ENCODE results near the gene APLF.

Gene APLF, protein sequence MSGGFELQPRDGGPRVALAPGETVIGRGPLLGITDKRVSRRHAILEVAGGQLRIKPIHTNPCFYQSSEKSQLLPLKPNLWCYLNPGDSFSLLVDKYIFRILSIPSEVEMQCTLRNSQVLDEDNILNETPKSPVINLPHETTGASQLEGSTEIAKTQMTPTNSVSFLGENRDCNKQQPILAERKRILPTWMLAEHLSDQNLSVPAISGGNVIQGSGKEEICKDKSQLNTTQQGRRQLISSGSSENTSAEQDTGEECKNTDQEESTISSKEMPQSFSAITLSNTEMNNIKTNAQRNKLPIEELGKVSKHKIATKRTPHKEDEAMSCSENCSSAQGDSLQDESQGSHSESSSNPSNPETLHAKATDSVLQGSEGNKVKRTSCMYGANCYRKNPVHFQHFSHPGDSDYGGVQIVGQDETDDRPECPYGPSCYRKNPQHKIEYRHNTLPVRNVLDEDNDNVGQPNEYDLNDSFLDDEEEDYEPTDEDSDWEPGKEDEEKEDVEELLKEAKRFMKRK

DNA sequence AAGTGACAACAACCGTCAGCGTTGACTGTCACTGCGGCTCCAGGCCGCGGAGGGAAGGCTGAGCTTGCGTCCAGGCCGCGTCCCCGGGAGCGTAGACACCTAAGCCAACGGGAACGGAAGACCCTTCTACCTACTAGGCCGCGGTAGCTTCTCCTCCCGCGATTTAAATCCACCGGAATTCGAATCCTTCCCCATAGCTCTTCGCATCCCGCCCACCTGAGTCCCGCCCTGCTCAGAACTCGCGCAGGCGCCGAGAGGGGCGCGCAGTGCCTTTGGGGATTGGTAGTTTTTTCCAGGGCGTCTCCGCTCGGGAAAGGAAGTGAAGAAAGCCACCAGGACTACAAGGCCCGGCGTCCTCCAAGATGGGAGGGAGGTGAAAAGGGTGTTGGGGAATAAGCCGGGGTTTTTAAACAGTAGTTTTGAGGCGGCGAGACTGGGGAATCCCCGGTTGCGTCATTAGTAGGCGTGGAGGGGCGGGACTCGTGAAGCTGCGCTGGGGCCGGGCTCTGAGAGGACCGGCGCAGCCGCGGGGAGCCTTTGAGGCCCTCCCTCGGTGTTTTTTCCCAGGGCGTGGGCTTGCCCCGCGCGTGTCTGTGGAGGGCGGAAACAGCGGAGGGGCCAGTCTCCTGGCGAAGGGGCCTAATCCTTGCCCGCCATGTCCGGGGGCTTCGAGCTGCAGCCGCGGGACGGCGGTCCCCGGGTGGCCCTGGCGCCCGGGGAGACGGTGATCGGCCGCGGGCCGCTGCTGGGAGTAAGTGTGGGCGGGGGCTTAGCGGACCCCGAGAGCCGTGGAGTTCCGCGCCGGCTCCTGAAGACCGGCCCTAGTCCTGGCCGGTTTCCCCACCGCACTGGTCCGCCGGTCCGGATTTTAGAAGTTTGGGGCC lies at the start of gene APLF, which contains the start of gene FBXO48:
Gene APLF (plus strand): TSS at position 509 of the 884 bp plus-strand sequence. CDS start 147 bp downstream, at position 656.
Gene FBXO48 (minus strand): TSS at position 218 of the 884 bp plus-strand sequence. CDS start 2,149 bp downstream, outside the sequence.
- DNase-seq (ENCODE audit: low read depth in 1 of 2, low spot score in 1 of 2) = peak; percentile 95 to 96

DNA sequence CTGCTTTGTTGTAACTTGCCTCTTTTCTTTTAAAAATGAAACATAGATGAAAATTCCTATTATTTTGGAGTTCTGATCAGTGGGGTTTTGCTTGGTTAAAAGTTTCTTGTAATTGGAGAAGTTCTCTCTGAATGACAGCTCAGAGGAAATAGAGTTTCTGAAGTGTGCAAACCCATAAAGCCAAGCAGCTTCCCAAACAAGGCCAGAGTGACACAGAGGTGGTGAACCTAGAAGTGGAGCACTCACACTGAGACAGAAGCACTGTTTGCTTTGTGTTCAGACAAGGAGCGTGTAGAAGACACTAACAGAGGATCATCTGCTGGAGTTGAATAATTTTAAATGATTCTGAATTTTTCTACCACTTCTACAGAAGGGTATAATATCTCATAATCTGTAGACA lies 49.5 kb upstream of the APLF start:
- no peak for DNase-seq (ENCODE audit: low read depth in 1 of 2, low spot score in 1 of 2)

DNA sequence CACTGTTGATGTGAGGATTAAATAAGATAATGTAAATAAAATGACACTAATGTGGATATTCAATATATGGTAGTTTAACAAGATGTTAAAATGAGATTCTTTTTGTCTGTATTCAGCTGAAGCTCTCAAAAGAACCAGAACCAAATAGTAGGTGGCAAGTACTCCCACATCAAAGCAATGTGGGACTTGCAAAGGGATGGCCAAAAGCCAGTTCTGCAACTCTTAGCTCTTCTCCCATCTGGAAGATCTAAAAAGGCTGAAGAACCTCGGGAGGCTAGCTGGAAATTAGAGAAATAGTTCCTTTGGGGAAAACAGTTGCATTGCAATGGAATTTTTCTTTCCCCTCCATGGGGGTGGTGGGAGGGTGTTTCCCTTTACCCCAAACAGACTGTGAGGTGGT lies 49.0 kb upstream of the APLF start:
- no peak for DNase-seq (ENCODE audit: low read depth in 1 of 2, low spot score in 1 of 2)

DNA sequence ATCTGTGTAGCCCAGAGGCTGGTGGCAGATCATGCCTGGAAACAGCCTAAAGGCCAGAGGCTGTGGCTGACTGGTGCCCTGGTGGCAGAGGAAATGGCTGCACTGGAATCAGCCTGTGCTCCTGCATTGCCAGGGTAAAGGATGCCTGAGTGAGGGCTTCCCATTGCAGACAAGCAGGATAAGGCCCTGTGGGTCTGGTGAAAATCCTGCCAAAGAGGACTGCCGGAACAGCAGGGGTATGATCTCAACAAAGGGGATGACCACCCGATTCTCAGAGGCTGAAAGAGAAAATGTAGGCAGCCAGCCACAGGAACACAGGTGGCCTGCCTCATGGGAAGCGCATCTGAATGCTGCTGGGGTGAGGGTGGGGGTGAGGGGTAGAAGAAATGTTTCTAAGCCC lies 48.5 kb upstream of the APLF start:
- no peak for DNase-seq (ENCODE audit: low read depth in 1 of 2, low spot score in 1 of 2)

DNA sequence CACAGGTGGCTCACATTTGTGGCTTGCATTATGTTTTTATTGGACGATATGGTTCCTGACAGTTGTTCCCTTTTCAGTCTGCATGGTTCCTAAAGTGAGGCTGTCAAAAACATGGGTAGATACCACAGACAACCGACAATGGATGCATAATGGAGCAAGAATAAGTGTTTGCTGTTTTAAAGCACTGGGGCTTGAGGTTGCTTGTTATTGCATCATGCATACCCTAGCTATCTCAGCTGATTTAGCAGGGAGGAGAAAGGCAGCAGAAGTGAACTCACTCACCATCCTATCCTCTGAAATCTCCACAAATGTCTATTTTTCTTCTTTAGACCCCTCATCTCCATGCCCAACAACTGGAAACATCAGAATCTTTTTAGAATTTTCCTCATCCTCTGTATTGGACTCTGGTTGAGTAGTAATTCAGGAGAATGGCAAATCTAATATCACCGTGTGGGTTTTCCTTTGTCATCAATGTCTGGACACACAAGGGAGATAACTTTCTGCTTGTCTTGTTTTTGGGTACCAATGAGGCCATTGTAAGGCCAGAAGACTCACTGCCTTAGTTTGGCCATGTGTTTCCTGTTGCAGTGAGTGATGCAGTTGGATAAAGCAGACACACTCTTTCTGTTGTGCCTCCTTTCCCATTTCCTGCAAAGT lies 47.0 kb upstream of the APLF start:
- DNase-seq (ENCODE audit: low read depth in 1 of 2, low spot score in 1 of 2) = no peak

DNA sequence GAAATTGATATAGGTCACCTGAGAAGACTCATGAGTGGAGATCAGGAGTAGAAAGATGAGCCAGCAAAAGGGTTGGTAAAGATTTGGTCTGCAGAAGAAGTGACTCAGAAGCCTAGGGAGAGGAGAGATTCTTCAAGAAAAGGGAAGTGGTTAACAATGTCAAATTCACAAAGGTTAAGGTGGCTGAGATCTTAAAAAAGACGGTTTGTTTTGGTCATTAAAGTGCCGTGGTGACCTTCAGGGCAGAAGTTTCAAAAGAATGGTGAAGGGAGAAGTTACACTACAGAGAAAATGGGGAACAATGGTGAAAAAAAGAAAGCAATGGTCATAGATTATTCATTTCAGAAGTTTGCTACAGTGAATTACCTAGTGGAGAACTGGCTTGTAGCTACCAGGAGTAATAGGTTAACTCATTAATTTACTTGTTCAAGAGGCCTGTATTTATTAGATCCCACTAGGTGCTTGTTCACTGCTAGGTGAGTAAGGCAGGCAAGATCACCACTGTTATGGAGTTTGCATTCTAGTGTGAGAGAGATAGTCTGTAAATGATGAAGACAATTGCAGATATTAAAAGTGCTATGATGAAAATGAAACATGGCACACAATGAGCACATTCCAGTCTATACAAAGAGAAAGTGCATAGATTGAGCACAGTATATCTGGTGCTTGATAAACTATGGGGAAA lies 43.3 kb upstream of the APLF start:
- no peak for DNase-seq (ENCODE audit: low read depth in 1 of 2, low spot score in 1 of 2)

DNA sequence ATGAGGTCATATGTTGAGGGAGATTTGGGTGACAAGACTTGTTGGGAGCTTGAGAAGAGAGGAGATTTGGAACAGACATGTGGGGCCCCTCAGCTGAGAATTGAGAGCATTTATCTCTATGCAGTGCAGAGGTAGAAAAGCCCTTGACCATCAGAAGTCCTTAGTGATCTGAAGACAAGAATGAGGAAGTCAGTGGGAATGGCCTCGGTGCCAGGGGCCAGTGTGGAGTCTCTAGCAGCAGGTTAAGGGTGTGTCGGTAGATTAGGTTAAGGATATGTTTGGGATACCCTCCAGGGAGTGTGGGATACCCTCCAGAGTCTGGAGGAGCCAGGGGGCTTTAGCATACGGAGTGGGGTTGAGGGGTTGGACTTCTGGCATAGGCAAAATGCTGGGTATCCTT lies 41.9 kb upstream of the APLF start:
- no peak for DNase-seq (ENCODE audit: low read depth in 1 of 2, low spot score in 1 of 2)

DNA sequence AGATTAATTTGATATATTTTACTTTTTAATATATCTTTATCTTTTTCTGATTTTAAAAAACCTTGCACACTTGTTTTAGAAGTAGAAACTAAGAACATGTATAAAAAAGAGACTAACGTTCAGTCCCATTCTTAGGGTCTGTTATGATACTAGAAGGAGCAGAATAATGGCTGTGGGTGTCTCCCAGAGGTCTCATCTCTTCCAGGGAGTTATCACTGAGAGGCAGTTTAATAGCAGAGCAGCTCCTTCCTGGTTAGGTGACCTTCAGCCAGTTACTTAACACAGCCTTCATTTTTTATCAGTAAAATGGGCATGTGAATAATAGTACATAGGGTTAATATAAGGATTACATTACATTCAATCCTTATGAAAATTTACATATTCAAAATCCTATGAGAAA lies 40.9 kb upstream of the APLF start:
- DNase-seq (ENCODE audit: low read depth in 1 of 2, low spot score in 1 of 2) = no peak

DNA sequence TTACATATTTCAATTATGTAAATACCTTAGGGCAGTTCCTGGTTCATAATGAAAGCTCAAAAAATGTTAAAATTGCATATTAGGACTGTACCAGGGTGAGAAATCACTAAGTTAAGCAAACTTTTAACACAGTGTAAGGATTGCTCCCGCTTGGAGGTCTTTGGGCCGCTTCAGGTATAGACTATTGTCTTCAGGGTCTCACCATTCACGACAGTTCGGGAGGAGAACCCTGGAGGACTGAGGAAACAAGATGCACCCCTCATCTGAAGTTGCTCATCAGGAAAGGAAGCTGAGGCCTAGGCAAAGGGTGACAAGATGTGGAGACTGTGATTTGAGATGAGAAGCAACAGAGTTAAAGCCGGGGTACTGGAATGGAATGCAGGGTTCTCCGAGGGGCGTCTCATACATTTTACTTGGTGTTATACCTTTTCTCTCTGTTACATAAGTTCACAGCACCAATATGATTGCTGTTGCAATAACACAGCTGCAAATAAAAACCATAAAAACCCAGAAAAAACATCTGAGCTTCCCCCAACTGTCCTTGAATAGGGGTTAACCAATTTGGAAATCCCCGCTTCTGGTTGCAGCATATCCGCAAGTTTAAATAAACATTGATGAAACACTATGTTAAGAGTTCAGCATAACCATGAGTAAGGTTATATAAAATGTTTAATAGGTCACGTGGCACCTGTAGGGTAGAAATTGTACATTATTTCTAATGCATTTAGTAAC lies 40.4 kb upstream of the APLF start:
- DNase-seq (ENCODE audit: low read depth in 1 of 2, low spot score in 1 of 2) = no peak

DNA sequence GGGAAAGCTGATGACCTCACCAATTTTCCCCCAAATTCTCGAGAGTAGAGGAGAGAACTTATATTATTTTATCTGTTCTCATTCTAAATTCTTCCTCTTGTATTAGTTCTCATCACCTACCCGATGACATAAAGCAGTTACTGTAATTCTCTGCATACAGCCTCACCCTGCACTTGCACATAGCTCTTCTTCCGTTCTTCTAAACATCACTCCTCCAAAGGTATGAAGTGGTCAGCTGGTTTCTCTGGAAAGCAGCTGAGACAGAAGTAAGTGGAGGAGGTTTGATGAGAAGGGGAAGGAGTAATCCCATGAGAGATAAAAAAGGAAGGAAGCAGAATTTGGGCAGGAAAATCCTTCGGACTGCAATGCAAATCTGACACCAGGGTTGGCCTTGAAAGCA lies 39.3 kb upstream of the APLF start:
- DNase-seq (ENCODE audit: low read depth in 1 of 2, low spot score in 1 of 2) = no peak

DNA sequence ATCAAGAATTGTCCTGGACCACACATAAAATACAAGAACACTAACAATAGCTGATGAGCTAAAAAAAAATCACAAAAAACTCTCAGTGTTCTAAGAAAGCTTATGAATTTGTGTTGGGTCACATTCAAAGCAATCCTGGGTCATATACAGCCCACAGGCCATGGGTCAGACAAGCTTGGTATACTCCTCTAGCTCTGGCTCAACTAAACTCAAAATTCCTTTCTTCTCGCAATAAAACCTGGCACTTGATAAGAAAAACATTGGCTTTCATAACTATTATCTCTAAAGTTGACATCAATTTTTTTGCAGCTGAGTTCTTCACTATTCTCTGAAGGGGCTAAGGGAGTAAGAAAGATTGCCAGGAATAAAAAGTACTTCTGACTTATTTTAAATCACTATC lies 38.6 kb upstream of the APLF start:
- DNase-seq (ENCODE audit: low read depth in 1 of 2, low spot score in 1 of 2) = no peak

DNA sequence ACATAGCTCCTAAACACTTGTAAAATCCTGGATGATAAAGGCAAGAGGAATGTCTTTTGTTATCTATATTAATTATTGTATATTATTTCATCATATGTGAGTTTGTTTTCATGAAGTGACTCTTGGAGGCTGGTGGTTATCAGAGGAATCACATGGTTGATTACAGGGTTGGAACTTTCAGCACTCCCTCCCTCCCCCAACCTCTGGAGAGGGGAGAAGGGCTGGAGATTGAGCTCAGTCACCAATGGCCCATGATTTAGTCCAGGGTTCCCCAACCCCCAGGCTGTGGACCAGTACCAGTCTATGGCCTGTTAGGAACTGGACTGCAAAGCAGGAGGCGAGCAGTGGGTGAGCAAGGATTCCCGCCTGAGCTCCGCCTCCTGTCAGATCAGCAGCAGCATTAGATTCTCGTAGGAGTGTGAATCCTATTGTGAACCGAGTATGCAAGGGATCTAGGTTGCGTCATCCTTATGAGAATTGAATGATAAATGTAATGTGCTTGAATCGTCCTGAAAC lies 38.0 kb upstream of the APLF start:
- DNase-seq (ENCODE audit: low read depth in 1 of 2, low spot score in 1 of 2) = no peak

DNA sequence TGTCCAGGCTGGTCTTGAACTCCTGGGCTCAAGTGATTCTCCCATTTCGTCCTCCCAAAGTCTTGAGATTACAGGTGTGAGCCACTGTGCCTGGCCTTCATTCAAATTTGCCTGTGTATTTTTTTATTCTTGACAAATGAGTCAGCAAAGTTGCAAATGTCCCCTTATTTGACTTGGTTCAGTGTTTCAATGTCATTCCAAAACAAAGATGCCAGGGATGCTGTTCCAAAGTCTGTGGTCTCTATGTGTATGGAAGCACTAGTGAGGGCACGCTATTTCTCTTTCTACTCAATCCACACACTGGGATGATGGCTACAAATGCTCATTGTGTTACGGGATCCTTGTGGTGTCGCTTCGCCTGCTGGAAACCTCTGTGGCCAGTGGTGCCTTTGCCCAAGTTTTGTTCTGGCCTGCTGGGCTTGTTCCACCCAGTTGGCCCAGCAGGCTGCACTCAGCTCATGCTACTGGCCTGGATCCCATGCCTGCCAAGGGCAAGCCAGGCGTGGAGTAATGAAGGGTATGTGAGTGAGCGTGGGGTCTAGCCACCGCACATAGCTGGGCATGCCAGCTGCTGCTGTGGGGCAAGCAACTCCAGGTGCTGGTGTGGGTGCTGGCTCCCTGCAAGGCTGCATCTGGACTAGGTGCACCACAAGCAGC lies 35.9 kb upstream of the APLF start:
- no peak for DNase-seq (ENCODE audit: low read depth in 1 of 2, low spot score in 1 of 2)

DNA sequence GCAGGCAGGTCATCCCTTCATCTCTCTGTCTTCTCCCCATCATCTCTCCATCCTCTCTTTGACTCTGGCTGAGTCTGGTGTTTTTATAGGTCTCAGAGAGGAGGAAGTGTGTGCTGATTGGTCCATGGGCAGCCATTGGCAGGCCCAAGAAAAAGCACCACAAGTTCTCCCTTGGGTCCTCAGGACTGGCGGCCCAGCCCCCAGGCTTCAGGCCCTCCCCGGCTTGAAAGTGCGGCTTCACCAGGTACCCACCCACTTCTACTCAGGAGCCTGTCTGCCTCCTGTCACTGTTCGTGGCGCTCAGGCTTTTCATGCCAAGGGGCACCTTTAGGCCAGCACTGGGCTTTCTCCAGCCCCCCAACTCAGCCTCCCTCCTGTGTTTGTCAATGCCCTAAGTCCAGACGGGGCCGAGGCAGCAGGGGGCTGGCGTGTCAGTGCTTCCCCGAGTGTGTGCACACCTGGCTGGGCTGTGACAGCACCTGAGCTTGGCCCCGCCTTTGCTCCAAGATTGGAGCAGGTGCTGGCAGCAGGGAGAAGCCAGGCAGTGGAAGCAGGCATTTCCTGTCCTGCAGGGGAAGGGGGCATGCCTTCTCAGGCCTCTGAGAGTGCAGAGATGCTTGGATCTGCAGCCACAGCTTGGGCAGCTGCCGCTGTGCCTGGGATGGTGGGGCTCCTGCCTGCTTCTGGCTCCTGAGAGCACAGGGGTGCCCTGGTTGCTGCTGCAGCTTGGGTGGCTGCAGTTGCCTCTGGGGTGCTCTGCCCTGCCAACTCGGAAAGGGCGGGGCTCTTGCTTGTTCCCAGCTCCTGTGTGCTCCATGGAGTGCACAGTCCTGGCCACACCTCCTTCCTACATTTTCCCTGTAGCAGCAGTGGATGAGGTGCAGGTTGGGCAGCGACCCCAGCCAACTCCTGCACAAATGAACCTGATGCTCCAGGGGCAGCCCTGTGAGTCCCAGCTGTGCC lies 34.4 kb upstream of the APLF start:
- DNase-seq (ENCODE audit: low read depth in 1 of 2, low spot score in 1 of 2) = no peak

DNA sequence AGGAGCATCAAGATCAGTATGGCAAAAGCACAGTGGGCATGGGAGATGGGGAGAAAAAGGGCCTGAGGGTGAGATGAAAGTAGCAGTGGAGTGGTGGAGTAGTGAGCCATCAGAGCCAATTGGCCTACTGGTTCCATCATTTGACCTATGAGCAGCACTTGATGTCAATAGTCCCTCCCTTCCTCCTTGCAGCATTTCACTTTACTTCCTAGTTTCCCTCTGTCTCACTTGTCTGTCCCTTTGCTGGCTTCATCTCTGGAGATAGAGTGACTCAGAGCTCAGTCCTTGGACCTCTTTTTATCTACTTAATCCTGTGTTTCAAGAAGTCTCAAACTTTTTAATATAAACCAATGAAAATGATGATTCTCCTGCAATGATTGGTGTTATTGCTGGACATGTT lies 32.4 kb upstream of the APLF start:
- DNase-seq (ENCODE audit: low read depth in 1 of 2, low spot score in 1 of 2) = no peak

DNA sequence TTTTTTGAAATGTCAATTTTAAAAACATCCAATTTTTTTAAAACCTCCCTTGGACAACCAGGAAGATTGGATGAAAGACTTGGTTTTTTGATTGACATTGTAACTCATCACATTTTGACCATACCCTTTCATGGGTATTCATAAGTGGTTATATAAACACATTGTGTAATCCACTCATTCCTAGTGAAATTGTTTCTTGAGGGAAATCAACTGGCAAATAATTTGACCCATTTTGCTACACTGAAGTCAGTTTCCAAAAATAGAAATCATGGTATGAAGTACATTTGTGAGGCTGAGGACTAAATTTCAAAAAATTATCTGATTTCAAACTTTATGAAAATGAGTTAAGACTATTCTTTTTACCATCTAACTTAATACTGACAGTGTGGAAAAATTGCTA lies 31.8 kb upstream of the APLF start:
- DNase-seq (ENCODE audit: low read depth in 1 of 2, low spot score in 1 of 2) = no peak

DNA sequence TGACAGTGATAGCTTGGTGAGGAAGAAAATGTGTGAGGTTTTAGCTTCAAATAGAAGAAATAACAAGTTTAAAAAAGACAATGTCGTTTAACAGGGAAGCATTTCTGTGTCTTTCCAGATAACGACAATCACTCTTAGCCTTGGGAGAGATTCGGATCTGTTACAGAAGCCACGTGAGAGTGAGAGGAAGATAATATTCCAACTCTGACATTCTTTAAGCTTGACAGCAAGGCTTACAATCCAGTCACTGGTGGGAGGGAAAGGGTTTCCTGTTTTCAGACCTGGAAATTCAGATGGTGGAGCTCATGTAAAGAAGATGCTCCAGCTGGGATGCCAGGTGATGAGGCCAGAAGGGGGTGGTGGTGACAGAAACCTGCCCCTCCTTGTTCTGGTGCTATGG lies 31.1 kb upstream of the APLF start:
- DNase-seq (ENCODE audit: low read depth in 1 of 2, low spot score in 1 of 2) = no peak
